BJ (cell line): Measurements from ENCODE around the gene CCR7. TPM values are rescaled to one million over a fixed set of nuclear protein-coding genes. Genes with fewer than 3 reads are reported as not detected.
"Not testable (repeated sequence)": the region's sequence is repeated elsewhere in the genome, so short reads cannot be mapped to it uniquely, and the experiment has no call there.

Experiments
- CTCF ChIA-PET: fragments of 350-600 bp; formaldehyde crosslinking; extraction: SDS; loops from one replicate; lab custom pipeline; 2021; ENCODE audit warnings: antibody characterized with exemption, inconsistent platforms; lab: Yijun Ruan, JAX
- POLR2A ChIA-PET: fragments of 300-600 bp; sonication (Branson Sonifier 250); formaldehyde crosslinking; extraction: SDS; loops from one replicate; lab custom pipeline; 2021; ENCODE audit warnings: antibody characterized with exemption; lab: Charles Lee
- DNase-seq: peaks from one replicate; pipeline ENCODE4 v3.0.0-alpha.2; 2011; ENCODE audit warnings: low read depth
- H3K27me3 ChIP-seq: 2 replicates; pipeline ENCODE4 v1.6.0; 2011; ENCODE audit warnings: low read length; ENCODE audit not compliant: control insufficient read depth, insufficient read depth
- H3K36me3 ChIP-seq: 2 replicates; pipeline ENCODE4 v1.5.1; 2011; ENCODE audit warnings: low read length; ENCODE audit not compliant: control insufficient read depth, insufficient read depth
- H3K4me3 ChIP-seq: 2 replicates; pipeline ENCODE4 v1.5.1; 2011; ENCODE audit warnings: low read depth, mild to moderate bottlenecking, control low read depth, low read length
- polyA plus RNA-seq: library from polyadenylated mRNA; depleted of rRNA; stranded (reverse); fragments of >200 nt; gene quantifications from 2 replicates; pipeline ENCODE4 v1.2.3, GENCODE V29; 2011
- TF ChIP-seq, protein P1 (sequence below): IDR thresholded peaks from 2 replicates; pipeline ENCODE4 v1.5.1; 2011; ENCODE audit warnings: low read depth, mild to moderate bottlenecking, control low read depth, inconsistent platforms, low read length, moderate library complexity; ENCODE audit not compliant: insufficient read depth

The CCR7 gene
- polyA plus RNA-seq, 1 experiment = 0.45 TPM

DNA sequence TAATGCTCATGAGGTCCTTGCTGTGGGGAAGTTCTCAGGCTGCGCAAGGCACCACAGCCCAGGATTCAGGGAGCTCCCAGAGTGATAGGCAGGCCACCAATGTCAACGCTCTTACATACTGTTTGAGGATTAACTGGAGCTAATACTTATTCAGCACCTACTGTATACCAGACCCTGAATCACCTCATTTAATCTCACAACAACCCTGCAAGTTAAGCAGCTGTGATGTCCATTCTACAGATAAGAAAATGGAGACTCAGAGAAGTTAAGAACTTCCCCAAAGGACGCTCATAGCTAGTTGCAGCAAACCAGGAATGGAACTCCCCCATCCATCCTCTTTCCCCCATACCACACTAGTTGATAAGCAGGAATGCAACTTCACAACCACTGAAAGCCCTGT is 25.5 kb upstream of the CCR7 start:
- DNase-seq = no peak
- H3K36me3 ChIP-seq = no peaks in the 10 kb centered on the region
- TF ChIP-seq, protein P1, sequence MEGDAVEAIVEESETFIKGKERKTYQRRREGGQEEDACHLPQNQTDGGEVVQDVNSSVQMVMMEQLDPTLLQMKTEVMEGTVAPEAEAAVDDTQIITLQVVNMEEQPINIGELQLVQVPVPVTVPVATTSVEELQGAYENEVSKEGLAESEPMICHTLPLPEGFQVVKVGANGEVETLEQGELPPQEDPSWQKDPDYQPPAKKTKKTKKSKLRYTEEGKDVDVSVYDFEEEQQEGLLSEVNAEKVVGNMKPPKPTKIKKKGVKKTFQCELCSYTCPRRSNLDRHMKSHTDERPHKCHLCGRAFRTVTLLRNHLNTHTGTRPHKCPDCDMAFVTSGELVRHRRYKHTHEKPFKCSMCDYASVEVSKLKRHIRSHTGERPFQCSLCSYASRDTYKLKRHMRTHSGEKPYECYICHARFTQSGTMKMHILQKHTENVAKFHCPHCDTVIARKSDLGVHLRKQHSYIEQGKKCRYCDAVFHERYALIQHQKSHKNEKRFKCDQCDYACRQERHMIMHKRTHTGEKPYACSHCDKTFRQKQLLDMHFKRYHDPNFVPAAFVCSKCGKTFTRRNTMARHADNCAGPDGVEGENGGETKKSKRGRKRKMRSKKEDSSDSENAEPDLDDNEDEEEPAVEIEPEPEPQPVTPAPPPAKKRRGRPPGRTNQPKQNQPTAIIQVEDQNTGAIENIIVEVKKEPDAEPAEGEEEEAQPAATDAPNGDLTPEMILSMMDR = no peak
- no peak overlapping the region for H3K4me3 ChIP-seq
- H3K27me3 ChIP-seq = peaks cover 7% of the 10 kb centered on the region
- CTCF ChIA-PET = interaction anchor here (0.6 to 1.5 kb wide), 5 partner anchors 14 to 204 kb away, joined by 3 to 5 read pairs (median 3); no protein-coding TSS in a partner anchor
- POLR2A ChIA-PET = no interaction called here

DNA sequence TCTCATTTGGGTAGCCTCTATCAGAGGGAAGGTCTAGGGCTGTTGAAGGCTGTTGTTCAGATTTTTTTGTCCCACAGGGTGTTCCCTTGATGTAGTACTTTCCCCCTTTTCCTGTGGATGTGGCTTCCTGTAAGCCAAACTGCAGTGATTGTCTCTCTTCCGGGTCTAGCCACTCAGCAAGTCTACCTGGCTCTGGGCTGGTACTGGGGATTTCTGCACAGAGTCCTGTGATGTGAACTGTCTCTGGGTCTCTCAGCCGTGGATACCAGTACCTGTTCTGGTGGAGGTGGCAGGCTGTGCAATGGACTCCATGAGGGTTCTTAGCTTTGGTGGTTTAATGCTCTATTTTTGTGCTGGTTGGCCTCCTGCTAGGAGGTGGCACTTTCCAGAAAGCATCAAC is 23.3 kb upstream of the CCR7 start:
- ChIA-PET CTCF (no interaction called here), POLR2A (no interaction called here)
- no peak for DNase-seq
- H3K4me3 ChIP-seq = no peak overlapping the region
- peaks cover 6% of the 10 kb centered on the region for H3K27me3 ChIP-seq
- TF ChIP-seq, protein P1 = no peak
- H3K36me3 ChIP-seq = no peaks in the 10 kb centered on the region

DNA sequence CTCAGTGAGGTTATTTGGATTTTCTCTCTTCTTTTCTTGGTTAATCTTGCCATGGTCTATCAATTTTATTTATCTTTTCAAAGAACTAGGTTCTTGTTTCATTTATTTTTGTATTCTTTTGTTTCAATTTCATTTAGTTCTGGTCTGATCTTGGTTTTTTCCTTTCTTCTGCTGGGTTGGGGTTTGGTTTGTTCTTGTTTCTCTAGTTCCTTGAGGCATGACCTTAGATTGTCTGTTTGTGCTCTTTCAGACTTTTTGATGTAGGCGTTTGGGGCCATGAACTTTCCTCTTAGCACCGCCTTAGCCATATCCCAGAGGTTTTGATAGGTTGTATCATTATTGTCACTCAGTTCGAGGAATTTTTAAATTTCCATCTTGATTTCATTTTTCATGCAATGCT is 21.0 kb upstream of the CCR7 start:
- POLR2A ChIA-PET, DNase-seq, H3K36me3 ChIP-seq, H3K4me3 ChIP-seq, H3K27me3 ChIP-seq: not testable (repeated sequence)
- CTCF ChIA-PET = interaction anchor here (0.9 kb wide), 1 partner anchor 15 kb away, joined by 3 read pairs; no protein-coding TSS in a partner anchor

DNA sequence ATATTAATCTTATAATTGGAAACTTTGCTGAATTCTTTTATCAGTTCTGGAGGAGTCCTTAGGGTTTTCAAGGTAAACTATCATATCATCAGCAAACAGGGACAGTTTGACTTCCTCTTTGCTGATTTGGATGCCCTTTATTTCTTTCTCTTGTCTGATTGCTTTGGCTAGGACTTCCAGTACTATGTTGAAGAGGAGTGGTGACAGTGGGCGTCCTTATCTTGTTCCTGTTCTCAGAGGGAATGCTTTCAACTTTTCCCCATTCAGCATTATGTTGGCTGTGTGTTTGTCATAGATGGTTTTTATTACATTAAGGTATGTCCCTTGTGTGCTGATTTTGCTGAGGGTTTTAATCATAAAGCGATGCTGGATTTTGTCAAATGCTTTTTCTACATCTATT is 19.7 kb upstream of the CCR7 start:
- POLR2A ChIA-PET, CTCF ChIA-PET, H3K4me3 ChIP-seq, H3K36me3 ChIP-seq, H3K27me3 ChIP-seq, DNase-seq: not testable (repeated sequence)

DNA sequence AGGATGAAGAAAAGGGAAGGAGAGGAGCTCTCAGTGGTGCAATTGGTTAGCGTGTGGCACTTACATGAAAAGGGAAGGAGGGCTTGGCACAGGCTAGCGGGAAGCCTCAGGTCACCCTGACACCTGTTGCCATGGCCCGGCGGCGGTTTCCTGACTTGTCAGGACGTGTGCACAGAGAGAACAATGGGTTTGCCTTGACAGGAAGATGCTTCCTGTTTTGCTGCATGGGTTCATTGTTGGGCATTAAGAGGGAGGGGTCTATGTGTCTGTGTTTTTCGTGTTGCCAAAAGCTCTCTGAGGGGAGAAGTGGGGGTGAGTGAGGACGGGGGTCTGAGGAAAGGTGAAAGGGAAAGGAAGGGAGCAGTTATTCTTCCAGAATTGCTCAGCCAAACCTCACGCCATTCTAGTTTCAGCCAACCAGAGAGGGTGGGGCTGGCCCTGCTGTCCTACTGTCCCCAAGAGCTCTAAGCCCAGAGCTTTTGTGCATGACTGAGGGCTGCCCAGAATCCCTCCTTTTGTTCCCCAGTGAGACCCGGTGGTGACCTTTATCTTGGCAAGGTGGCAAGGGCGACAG is 17.1 kb upstream of the CCR7 start:
- no peak for DNase-seq
- no peak overlapping the region for H3K4me3 ChIP-seq
- peaks cover 5% of the 10 kb centered on the region; the same call in 1 of the 2 replicates for H3K27me3 ChIP-seq
- CTCF ChIA-PET = no interaction called here
- POLR2A ChIA-PET = no interaction called here
- TF ChIP-seq, protein P1 = no peak
- no peaks in the 10 kb centered on the region for H3K36me3 ChIP-seq

DNA sequence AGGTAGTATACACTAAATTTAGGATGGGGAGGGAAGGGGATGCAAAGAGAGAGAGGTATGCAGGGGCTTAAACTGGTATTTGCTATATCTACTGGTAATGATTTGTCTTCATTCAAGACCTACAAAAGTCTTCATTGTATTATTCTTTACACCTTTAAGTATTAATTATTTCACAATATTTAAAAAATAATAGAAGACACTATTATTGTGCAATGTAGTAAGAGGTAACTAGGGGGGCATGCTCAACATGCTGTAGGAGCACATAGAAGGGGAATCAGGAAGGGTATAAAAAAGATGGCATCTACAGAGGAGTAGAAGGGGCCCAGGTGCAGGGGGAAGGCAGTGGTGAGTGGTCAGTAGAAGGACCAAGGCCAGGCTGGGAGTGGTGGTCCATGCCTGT is 14.9 kb upstream of the CCR7 start:
- Histone ChIP-seq H3K4me3 (no peak overlapping the region), H3K36me3 (no peaks in the 10 kb centered on the region), H3K27me3 (peaks cover 5% of the 10 kb centered on the region; the same call in 1 of the 2 replicates)
- TF ChIP-seq, protein P1 = no peak
- no peak for DNase-seq
- CTCF ChIA-PET = no interaction called here
- POLR2A ChIA-PET = no interaction called here
